Gastroesophageal sphincter (tissue), 4 donors: ENCODE results near the gene DECR2. TPM values are rescaled to one million over a fixed set of nuclear protein-coding genes. Genes with fewer than 3 reads are reported as not detected.

ENCODE experiments used
- ATAC-seq: fragments of 150-250 bp; one replicate; pipeline ENCODE4 v1.9.1; 2016; ENCODE audit warnings: mild to moderate bottlenecking, moderate library complexity
- H3K27ac ChIP-seq, 4 donors: fragments of 200-600 bp; sonication (generic) in 3 of 4; 1 replicate in 3 of 4; 2 replicates in 1 of 4; pipeline ENCODE4 v1.5.1; 2016 to 2019
- H3K27me3 ChIP-seq: fragments of 200-600 bp; sonication (generic); one replicate; pipeline ENCODE4 v1.5.1; 2019
- H3K36me3 ChIP-seq, 2 donors: fragments of 200-600 bp; sonication (generic); one replicate each; pipeline ENCODE4 v1.5.1; 2019; ENCODE audit warnings: control low read depth in 1 of 2
- H3K4me1 ChIP-seq, 3 donors: fragments of 200-600 bp; sonication (generic); 1 replicate in 2 of 3; 2 replicates in 1 of 3; pipeline ENCODE4 v1.5.1; 2016 to 2019; ENCODE audit warnings: control low read depth in 2 of 3
- H3K4me3 ChIP-seq, 2 donors: fragments of 200-600 bp; sonication (generic); one replicate each; pipeline ENCODE4 v1.5.1; 2019; ENCODE audit warnings: mild to moderate bottlenecking in 1 of 2, moderate library complexity in 1 of 2
- H3K9me3 ChIP-seq, 3 donors: fragments of 200-600 bp; sonication (generic); one replicate each; pipeline ENCODE4 v1.5.1; 2017 to 2019; ENCODE audit warnings: control low read depth in 2 of 3
- EP300 ChIP-seq: sonication (generic); formaldehyde crosslinking; IDR thresholded peaks from one replicate; pipeline ENCODE4 v1.6.1; 2017; ENCODE audit warnings: antibody characterized with exemption, mild to moderate bottlenecking
- POLR2A ChIP-seq, 2 donors: fragments of 450-650 bp; IDR thresholded peaks; one replicate each; pipeline ENCODE4 v1.6.1; 2017; ENCODE audit warnings: antibody characterized with exemption in 2 of 2, mild to moderate bottlenecking in 2 of 2, moderate library complexity in 1 of 2
- POLR2AphosphoS5 ChIP-seq: sonication (generic); formaldehyde crosslinking; IDR thresholded peaks from one replicate; pipeline ENCODE4 v1.6.1; 2017; ENCODE audit warnings: antibody characterized with exemption
- WGBS, 2 donors: methylation state at CpG; one replicate each; pipeline ENCODE4 v1.1.5; 2018; ENCODE audit warnings: low coverage in 1 of 2; 5-methylcytosine and 5-hydroxymethylcytosine counted together
- total RNA-seq, 4 donors: library from RNA; depleted of rRNA; stranded (reverse); fragments of >200 nt; gene quantifications; one replicate each; pipeline ENCODE4 v1.1.0, GENCODE V29; 2016
- TF ChIP-seq, protein P1 (sequence below), 4 experiments: fragments of 200-600 bp in 2 of 4; fragments of 450-650 bp in 2 of 4; sonication (generic) in 1 of 4; IDR thresholded peaks; one replicate each; pipeline ENCODE4 v1.5.1; 2017 to 2019; ENCODE audit warnings: antibody characterized with exemption in 4 of 4, mild to moderate bottlenecking in 2 of 4, moderate library complexity in 2 of 4

Gene DECR2
- total RNA-seq, 4 donors from 2014 or later = 11.7 to 25.4 (median 19.9) TPM

DNA sequence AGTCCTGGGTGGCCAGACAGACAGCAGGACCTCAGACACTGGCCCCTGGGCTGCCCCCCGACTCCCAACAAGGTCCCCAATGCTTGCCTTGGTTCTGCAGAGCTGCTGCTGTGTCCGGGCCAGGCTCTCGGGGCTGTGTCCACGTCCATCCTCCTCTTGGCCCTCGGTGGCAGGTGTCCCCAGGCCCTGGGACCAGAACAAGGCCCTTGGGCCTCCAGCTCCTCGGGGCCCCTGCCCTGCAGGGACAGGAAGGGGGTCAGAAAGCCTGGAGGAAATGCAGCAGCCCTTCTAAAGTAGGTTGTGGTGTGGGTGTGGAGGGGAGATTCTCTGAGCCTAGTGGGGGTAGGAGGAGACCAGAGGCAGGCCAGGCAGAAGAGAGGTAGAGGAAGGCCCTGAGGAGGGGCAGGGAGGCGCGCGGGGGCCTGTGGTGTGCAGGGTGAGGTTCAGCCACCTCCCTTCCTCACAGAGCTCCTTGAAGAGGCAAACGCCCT lies 46.7 kb upstream of the DECR2 start:
- Histone ChIP-seq H3K27me3 (no peaks in the 10 kb centered on the region), H3K4me1 (peaks cover 0 to 27% (median 13%) of the 10 kb centered on the region in 3 donors), H3K9me3 (no peaks in the 10 kb centered on the region), H3K36me3 (peaks cover 0 to 8% of the 10 kb centered on the region in 2 donors), H3K27ac (no peak overlapping the region), H3K4me3 (no peak overlapping the region)
- ATAC-seq = no peak
- TF ChIP-seq POLR2AphosphoS5 = no peak
- TF ChIP-seq, protein P1, sequence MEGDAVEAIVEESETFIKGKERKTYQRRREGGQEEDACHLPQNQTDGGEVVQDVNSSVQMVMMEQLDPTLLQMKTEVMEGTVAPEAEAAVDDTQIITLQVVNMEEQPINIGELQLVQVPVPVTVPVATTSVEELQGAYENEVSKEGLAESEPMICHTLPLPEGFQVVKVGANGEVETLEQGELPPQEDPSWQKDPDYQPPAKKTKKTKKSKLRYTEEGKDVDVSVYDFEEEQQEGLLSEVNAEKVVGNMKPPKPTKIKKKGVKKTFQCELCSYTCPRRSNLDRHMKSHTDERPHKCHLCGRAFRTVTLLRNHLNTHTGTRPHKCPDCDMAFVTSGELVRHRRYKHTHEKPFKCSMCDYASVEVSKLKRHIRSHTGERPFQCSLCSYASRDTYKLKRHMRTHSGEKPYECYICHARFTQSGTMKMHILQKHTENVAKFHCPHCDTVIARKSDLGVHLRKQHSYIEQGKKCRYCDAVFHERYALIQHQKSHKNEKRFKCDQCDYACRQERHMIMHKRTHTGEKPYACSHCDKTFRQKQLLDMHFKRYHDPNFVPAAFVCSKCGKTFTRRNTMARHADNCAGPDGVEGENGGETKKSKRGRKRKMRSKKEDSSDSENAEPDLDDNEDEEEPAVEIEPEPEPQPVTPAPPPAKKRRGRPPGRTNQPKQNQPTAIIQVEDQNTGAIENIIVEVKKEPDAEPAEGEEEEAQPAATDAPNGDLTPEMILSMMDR (IDR thresholded peaks at IDR 0.05) = no peak
- no peak for TF ChIP-seq EP300
- no peak for TF ChIP-seq POLR2A (IDR thresholded peaks at IDR 0.05)
- WGBS, 2 donors = 80% methylated on average over 1 to 4 of the region's 10 CpGs

- no peaks in the 10 kb centered on the region for H3K9me3 ChIP-seq
- no peak for ATAC-seq
- H3K36me3 ChIP-seq = no peaks in the 10 kb centered on the region
- H3K27ac ChIP-seq = no peak overlapping the region
- peaks cover 5% of the 10 kb centered on the region for H3K27me3 ChIP-seq
- no peak overlapping the region for H3K4me3 ChIP-seq
- TF ChIP-seq EP300 = no peak
- TF ChIP-seq, protein P1 (IDR thresholded peaks at IDR 0.05) = no peak
- TF ChIP-seq POLR2A (IDR thresholded peaks at IDR 0.05) = no peak
- TF ChIP-seq POLR2AphosphoS5 = no peak
- 40 to 70% methylated on average over 2 to 9 of the region's 12 CpGs for WGBS, 2 donors
- H3K4me1 ChIP-seq = peaks cover 0 to 10% (median 4%) of the 10 kb centered on the region in 3 donors
These were observed 44.9 kb upstream of the DECR2 start for GRCh38 chr16:356741-357140.

GRCh38 chr16:359067-359763 lies 42.5 kb upstream of the DECR2 start:
- Histone ChIP-seq H3K4me3 (no peak overlapping the region), H3K27me3 (peaks cover 28% of the 10 kb centered on the region), H3K4me1 (peaks cover 0 to 8% (median 0%) of the 10 kb centered on the region in 3 donors), H3K36me3 (no peaks in the 10 kb centered on the region), H3K9me3 (no peaks in the 10 kb centered on the region), H3K27ac (no peak overlapping the region)
- no peak for TF ChIP-seq EP300
- WGBS, 2 donors = 55 to 80% methylated on average over 1 to 3 of the region's 19 CpGs
- ATAC-seq = no peak

- TF ChIP-seq, protein P1 (IDR thresholded peaks at IDR 0.05) = no peak
- Histone ChIP-seq H3K4me1 (peaks cover 0 to 8% (median 0%) of the 10 kb centered on the region in 3 donors), H3K27me3 (peaks cover 37% of the 10 kb centered on the region), H3K36me3 (no peaks in the 10 kb centered on the region), H3K9me3 (no peaks in the 10 kb centered on the region), H3K27ac (no peak overlapping the region), H3K4me3 (no peak overlapping the region)
- no peak for ATAC-seq
- 85 to 97% methylated on average over 6 to 11 of the region's 47 CpGs for WGBS, 2 donors
These were observed 41.6 kb upstream of the DECR2 start for GRCh38 chr16:359871-360697.

GRCh38 chr16:360698-361336 lies 40.9 kb upstream of the DECR2 start:
- WGBS, 2 donors = 80 to 100% methylated on average over 1 to 10 of the region's 47 CpGs
- TF ChIP-seq POLR2A (IDR thresholded peaks at IDR 0.05) (no peak), POLR2AphosphoS5 (no peak), EP300 (no peak)
- TF ChIP-seq, protein P1 (IDR thresholded peaks at IDR 0.05) = no peak
- no peak overlapping the region for H3K4me3 ChIP-seq
- peaks cover 38% of the 10 kb centered on the region for H3K27me3 ChIP-seq
- no peaks in the 10 kb centered on the region for H3K9me3 ChIP-seq
- no peak for ATAC-seq
- no peak overlapping the region for H3K27ac ChIP-seq
- peaks cover 0 to 8% (median 0%) of the 10 kb centered on the region in 3 donors for H3K4me1 ChIP-seq
- no peaks in the 10 kb centered on the region for H3K36me3 ChIP-seq
